ENCODE data around the gene KLLN. TPM values are rescaled to one million over a fixed set of nuclear protein-coding genes. Genes with fewer than 3 reads are reported as not detected.

Gene KLLN
- total and polyA plus RNA-seq, 9 of the 15 experiments (the other 6 are each of a cell fraction or from before 2014, with no cell fraction given), result 0.07 to 0.40 (median 0.25) TPM

DNA sequence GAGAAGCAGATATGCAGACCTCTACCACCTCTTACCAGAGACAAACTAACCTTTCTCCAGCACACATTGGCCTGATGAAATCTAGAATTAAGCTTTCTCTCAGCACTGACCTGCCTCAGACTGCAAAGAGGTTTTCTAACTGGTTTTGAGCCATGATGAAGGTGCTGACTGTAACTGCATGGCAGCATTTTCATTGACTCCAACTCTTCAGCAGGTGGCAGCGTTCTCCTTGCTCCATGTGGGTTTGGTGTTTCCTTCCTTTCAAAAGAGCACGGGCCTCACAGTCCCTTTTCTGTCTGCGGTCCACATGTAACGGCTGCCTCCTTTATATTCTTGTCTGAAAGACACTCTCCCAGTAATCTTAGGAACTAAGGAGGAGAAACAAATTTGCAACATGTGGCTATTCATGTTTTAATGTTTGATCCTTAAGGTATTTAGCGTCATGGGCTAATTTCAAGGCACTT is 12.6 kb downstream of the KLLN start:
- Histone ChIP-seq H3K9me3 (replicated peaks; ENCODE audit: control insufficient read depth, insufficient read depth, low read depth, low read length) (no peaks in the 10 kb centered on the region), H3K4me3 (no peak overlapping the region), H3K79me2 (ENCODE audit: control insufficient read depth, insufficient read depth, low read length) (no peaks in the 10 kb centered on the region), H3K27me3 (ENCODE audit: control insufficient read depth in 2 of 2, insufficient read depth in 2 of 2, low read length in 2 of 2) (no peaks in the 10 kb centered on the region), H3K9ac (ENCODE audit: insufficient read depth in 1 of 2, low read depth in 2 of 2, low read length in 2 of 2) (no peak overlapping the region), H2AFZ (ENCODE audit: low read depth, low read length) (peak overlapping the region; percentile 64), H3K27ac (ENCODE audit: extremely low read depth, low read depth, low read length) (no peak overlapping the region), H3K9me1 (ENCODE audit: control insufficient read depth, insufficient read depth, low read length) (no peaks in the 10 kb centered on the region), H3K4me2 (ENCODE audit: insufficient read depth, low read length) (no peak overlapping the region), H3K36me3 (ENCODE audit: control insufficient read depth, insufficient read depth, low read length) (no peaks in the 10 kb centered on the region), H3K4me1 (replicated peaks in 1 of 2; ENCODE audit: control insufficient read depth in 2 of 2, insufficient read depth in 2 of 2, low read length in 2 of 2) (no peaks in the 10 kb centered on the region), H4K20me1 (replicated peaks; ENCODE audit: control insufficient read depth, insufficient read depth, low read length) (no peaks in the 10 kb centered on the region)
- intact Hi-C loops (cut with micrococcal nuclease), result loop anchor here (2.0 to 5.0 kb wide), 2 partner anchors 467 to 702 kb away; no protein-coding TSS in a partner anchor
- no TSS peak for BruUV-seq (replicated peaks)
- FAIRE-seq, result peak; percentile 96
- CTCF ChIA-PET (ENCODE audit: low intra/inter-chr PET ratio), result interaction anchor here (0.6 kb wide), 4 partner anchors 264 to 732 kb away, joined by 3 read pairs; partner anchors contain the start of gene RNLS
- POLR2A ChIA-PET, result no interaction called here
- DNase-seq (ENCODE audit: extremely low read depth in 1 of 4, low spot score in 3 of 4), result peak; percentile 14 to 66 (median 30)
- WGBS (ENCODE audit: insufficient coverage, low coverage, missing lambda C conversion rate), result 17% methylated on average over 5 of the region's 5 CpGs
- peak; percentile 97 for ATAC-seq
- in situ Hi-C loops (cut with MboI), result loop anchor here (25.0 kb wide), 1 partner anchor 237 kb away; no protein-coding TSS in a partner anchor
- TF ChIP-seq SOX6 (IDR thresholded peaks at IDR 0.05) (no peak), PML (IDR thresholded peaks at IDR 0.05; ENCODE audit: low read length) (no peak), C11orf30 (IDR thresholded peaks at IDR 0.05; ENCODE audit: low read depth) (peak; percentile 33; the same call in 1 of the 2 replicates), NR2F6 (CRISPR knock-in tag; IDR thresholded peaks at IDR 0.05) (no peak), CTBP1 (IDR thresholded peaks at IDR 0.05; ENCODE audit: borderline replicate concordance) (no peak), GTF2A2 (tag; IDR thresholded peaks at IDR 0.05) (no peak), HMG20A (CRISPR knock-in tag; conservative IDR thresholded peaks at IDR 0.05) (no peak), FOSL1 (tag; conservative IDR thresholded peaks at IDR 0.05) (no peak), ZNF253 (CRISPR knock-in tag; conservative IDR thresholded peaks at IDR 0.05) (no peak), GATAD2B (IDR thresholded peaks at IDR 0.05; ENCODE audit: borderline replicate concordance) (no peak), ZNF589 (CRISPR knock-in tag; IDR thresholded peaks at IDR 0.05; ENCODE audit: low read depth) (no peak), EGR1 (conservative IDR thresholded peaks at IDR 0.05) (no peak), IRF2 (CRISPR knock-in tag; IDR thresholded peaks at IDR 0.05) (no peak), TCF7 (IDR thresholded peaks at IDR 0.05; ENCODE audit: borderline replicate concordance) (no peak), NFE2 (IDR thresholded peaks at IDR 0.05; ENCODE audit: low read depth) (peak; percentile 39; the same call in 1 of the 2 replicates)
- TF ChIP-seq, protein P1, sequence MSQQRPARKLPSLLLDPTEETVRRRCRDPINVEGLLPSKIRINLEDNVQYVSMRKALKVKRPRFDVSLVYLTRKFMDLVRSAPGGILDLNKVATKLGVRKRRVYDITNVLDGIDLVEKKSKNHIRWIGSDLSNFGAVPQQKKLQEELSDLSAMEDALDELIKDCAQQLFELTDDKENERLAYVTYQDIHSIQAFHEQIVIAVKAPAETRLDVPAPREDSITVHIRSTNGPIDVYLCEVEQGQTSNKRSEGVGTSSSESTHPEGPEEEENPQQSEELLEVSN (IDR thresholded peaks at IDR 0.05; ENCODE audit: borderline replicate concordance in 1 of 2, extremely low read depth in 1 of 2, insufficient read depth in 1 of 2, insufficient read length in 1 of 2, low read depth in 1 of 2, low read length in 1 of 2, poor library complexity in 1 of 2, severe bottlenecking in 1 of 2), result no peak
- TF ChIP-seq, protein P2, sequence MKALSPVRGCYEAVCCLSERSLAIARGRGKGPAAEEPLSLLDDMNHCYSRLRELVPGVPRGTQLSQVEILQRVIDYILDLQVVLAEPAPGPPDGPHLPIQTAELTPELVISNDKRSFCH (CRISPR knock-in tag; IDR thresholded peaks at IDR 0.05), result no peak
- TF ChIP-seq, protein P2 (tag; IDR thresholded peaks at IDR 0.05), result no peak
- TF ChIP-seq, protein P3, sequence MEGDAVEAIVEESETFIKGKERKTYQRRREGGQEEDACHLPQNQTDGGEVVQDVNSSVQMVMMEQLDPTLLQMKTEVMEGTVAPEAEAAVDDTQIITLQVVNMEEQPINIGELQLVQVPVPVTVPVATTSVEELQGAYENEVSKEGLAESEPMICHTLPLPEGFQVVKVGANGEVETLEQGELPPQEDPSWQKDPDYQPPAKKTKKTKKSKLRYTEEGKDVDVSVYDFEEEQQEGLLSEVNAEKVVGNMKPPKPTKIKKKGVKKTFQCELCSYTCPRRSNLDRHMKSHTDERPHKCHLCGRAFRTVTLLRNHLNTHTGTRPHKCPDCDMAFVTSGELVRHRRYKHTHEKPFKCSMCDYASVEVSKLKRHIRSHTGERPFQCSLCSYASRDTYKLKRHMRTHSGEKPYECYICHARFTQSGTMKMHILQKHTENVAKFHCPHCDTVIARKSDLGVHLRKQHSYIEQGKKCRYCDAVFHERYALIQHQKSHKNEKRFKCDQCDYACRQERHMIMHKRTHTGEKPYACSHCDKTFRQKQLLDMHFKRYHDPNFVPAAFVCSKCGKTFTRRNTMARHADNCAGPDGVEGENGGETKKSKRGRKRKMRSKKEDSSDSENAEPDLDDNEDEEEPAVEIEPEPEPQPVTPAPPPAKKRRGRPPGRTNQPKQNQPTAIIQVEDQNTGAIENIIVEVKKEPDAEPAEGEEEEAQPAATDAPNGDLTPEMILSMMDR (IDR thresholded peaks at IDR 0.05 in 2 of 3, conservative IDR thresholded peaks at IDR 0.05 in 1 of 3; ENCODE audit: insufficient read depth in 2 of 3, low read depth in 1 of 3, low read length in 3 of 3), result peak; percentile 62 to 66 (median 63)
